OCI-LY7 (cell line): Measurements from ENCODE around the gene CSNK1G1. TPM values are rescaled to one million over a fixed set of nuclear protein-coding genes. Genes with fewer than 3 reads are reported as not detected.
"Not testable (repeated sequence)": the region's sequence is repeated elsewhere in the genome, so short reads cannot be mapped to it uniquely, and the experiment has no call there.

Source experiments
- BruUV-seq: library from RNA; stranded (reverse); fragments of 400-500 nt; replicated peaks from 2 replicates; lab custom pipeline; 2021; lab: Mats Ljungman, UMichigan
- CTCF ChIA-PET: fragments of 300-600 bp; sonication (Branson Sonifier 250); formaldehyde crosslinking; loops from one replicate; lab custom pipeline; 2022; ENCODE audit warnings: antibody characterized with exemption; ENCODE audit not compliant: unreplicated experiment; lab: Charles Lee
- POLR2A ChIA-PET: fragments of 300-600 bp; sonication (Branson Sonifier 250); formaldehyde crosslinking; loops from one replicate; lab custom pipeline; 2022; ENCODE audit warnings: antibody characterized with exemption; lab: Charles Lee
- DNase-seq: peaks from one replicate; pipeline ENCODE4 v3.0.0-alpha.2; 2015; ENCODE audit warnings: low spot score
- H2AFZ ChIP-seq: fragments of 200-600 bp; sonication (generic), shearing (Covaris generic); 2 replicates; pipeline ENCODE4 v1.6.1; 2014; ENCODE audit warnings: mild to moderate bottlenecking, antibody characterized with exemption, low read length, moderate library complexity
- H3K27ac ChIP-seq: fragments of 200-600 bp; sonication (generic); 2 replicates; pipeline ENCODE4 v1.5.1; 2014; ENCODE audit warnings: mixed run types, low read depth, mild to moderate bottlenecking, moderate library complexity, low read length, inconsistent platforms; ENCODE audit not compliant: poor library complexity, severe bottlenecking
- H3K36me3 ChIP-seq: fragments of 200-600 bp; sonication (generic); 2 replicates; pipeline ENCODE4 v1.6.1; 2014; ENCODE audit warnings: mild to moderate bottlenecking, antibody characterized with exemption, low read length, moderate library complexity, mixed read lengths; ENCODE audit not compliant: insufficient read depth
- H3K4me1 ChIP-seq: fragments of 200-600 bp; sonication (generic); 2 replicates; pipeline ENCODE4 v1.5.1; 2014; ENCODE audit warnings: mild to moderate bottlenecking, low read length; ENCODE audit not compliant: insufficient read depth, poor library complexity, severe bottlenecking
- H3K4me2 ChIP-seq: fragments of 200-600 bp; sonication (generic); 2 replicates; pipeline ENCODE4 v1.6.1; 2014; ENCODE audit warnings: mild to moderate bottlenecking, low read length
- H3K4me3 ChIP-seq: fragments of 200-600 bp; sonication (generic); 2 replicates; pipeline ENCODE4 v1.5.1; 2014; ENCODE audit warnings: mild to moderate bottlenecking, low read depth, low read length; ENCODE audit not compliant: poor library complexity, severe bottlenecking
- H3K79me2 ChIP-seq: fragments of 200-600 bp; sonication (generic); 2 replicates; pipeline ENCODE4 v1.6.1; 2016; ENCODE audit warnings: low read depth, mild to moderate bottlenecking, low read length, moderate library complexity, mixed read lengths; ENCODE audit not compliant: insufficient read depth
- H3K9me2 ChIP-seq: fragments of 200-600 bp; sonication (generic); 2 replicates; pipeline ENCODE4 v1.6.1; 2016; ENCODE audit warnings: mild to moderate bottlenecking, low read length, mixed read lengths; ENCODE audit not compliant: insufficient read depth
- H3K9me3 ChIP-seq: fragments of 200-600 bp; sonication (generic); 2 replicates; pipeline ENCODE4 v1.6.1; 2014; ENCODE audit warnings: mild to moderate bottlenecking, mixed run types, low read length, mixed read lengths
- H4K20me1 ChIP-seq: fragments of 200-600 bp; sonication (generic); 2 replicates; pipeline ENCODE4 v1.6.1; 2014; ENCODE audit warnings: mild to moderate bottlenecking, antibody characterized with exemption, low read length, moderate library complexity, mixed read lengths; ENCODE audit not compliant: insufficient read depth
- EZH2phosphoT487 ChIP-seq: fragments of 200-600 bp; sonication (generic); IDR thresholded peaks from 2 replicates; pipeline ENCODE4 v1.6.1; 2018; ENCODE audit warnings: low read depth, borderline replicate concordance, mild to moderate bottlenecking, mixed run types, antibody characterized with exemption, low read length, moderate library complexity, mixed read lengths
- intact Hi-C: fragments of 100-400 bp; cut with micrococcal nuclease; formaldehyde crosslinking; loops from one replicate; pipeline ENCODE4 v1.10.0; 2022; ENCODE audit not compliant: unreplicated experiment
- total RNA-seq, 2 experiments: library from RNA; depleted of rRNA in 1 of 2; stranded (reverse); fragments of >200 nt in 1 of 2; shearing (Covaris generic) in 1 of 2; gene quantifications; 2 replicates each; pipeline ENCODE4 v1.2.3, GENCODE V29; 2014 to 2022
- TF ChIP-seq, protein P1 (sequence below): fragments of 200-600 bp; sonication (generic); conservative IDR thresholded peaks from 2 replicates; pipeline ENCODE4 v1.5.1; 2014; ENCODE audit warnings: mild to moderate bottlenecking, antibody characterized with exemption, low read length, moderate library complexity, mixed read lengths

Gene CSNK1G1
- total RNA-seq, 2 experiments from 2014 or later = 8.8 to 14.1 TPM

DNA sequence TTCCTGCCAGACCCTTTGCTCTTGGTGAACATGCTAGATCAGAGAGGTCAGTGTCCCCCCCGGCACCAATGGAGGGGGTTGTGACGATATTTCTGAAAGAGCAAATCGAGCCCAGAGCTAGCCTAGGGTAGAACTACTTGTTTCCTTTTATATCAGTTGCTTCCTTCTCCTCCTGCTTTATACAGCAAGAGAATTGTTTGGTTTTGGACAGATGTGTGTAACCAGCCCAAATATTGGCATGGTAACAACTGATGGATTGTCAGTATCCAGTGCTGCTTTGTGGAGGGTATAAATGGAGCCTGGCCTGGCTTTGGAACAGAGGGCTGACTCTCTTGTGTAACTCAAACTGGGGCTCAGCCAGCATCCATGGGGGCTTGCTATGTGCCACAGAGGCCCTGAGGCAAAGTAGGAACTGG, 233.0 kb downstream of the CSNK1G1 start:
- Histone ChIP-seq H3K27ac (no peak overlapping the region), H3K4me3 (no peak overlapping the region), H3K4me2 (no peak overlapping the region), H3K36me3 (peaks cover 86% of the 10 kb centered on the region), H4K20me1 (no peaks in the 10 kb centered on the region), H3K4me1 (no peaks in the 10 kb centered on the region), H3K79me2 (no peaks in the 10 kb centered on the region), H3K9me3 (no peaks in the 10 kb centered on the region), H3K9me2 (no peaks in the 10 kb centered on the region), H2AFZ (no peak overlapping the region)
- ChIA-PET CTCF (no interaction called here), POLR2A (interaction anchor here (1.2 kb wide), 2 partner anchors 9 to 30 kb away, joined by 4 read pairs; no protein-coding TSS in a partner anchor)
- no peak for TF ChIP-seq EZH2phosphoT487
- TF ChIP-seq, protein P1, sequence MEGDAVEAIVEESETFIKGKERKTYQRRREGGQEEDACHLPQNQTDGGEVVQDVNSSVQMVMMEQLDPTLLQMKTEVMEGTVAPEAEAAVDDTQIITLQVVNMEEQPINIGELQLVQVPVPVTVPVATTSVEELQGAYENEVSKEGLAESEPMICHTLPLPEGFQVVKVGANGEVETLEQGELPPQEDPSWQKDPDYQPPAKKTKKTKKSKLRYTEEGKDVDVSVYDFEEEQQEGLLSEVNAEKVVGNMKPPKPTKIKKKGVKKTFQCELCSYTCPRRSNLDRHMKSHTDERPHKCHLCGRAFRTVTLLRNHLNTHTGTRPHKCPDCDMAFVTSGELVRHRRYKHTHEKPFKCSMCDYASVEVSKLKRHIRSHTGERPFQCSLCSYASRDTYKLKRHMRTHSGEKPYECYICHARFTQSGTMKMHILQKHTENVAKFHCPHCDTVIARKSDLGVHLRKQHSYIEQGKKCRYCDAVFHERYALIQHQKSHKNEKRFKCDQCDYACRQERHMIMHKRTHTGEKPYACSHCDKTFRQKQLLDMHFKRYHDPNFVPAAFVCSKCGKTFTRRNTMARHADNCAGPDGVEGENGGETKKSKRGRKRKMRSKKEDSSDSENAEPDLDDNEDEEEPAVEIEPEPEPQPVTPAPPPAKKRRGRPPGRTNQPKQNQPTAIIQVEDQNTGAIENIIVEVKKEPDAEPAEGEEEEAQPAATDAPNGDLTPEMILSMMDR = no peak
- intact Hi-C loops = no loop called here
- no TSS peak for BruUV-seq
- no peak for DNase-seq

DNA sequence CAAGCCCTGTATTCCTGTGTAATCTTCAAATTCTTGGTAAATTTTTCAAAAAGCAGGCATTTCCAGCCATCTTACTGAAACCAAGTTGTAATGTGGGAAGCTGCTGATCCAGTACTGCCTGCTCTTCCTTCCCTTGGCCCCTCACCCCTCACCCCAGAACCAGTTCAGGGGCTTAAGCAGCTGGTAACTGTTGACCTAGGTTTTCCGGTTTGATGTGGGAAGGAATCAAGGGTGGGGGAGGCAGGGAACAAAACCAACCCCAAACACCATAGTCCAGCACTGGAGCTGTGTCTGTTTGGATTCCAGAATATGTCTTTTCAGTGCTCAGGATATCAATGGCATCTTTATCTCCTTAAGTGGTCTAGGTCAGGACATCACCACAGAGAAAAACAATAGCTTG, 233.5 kb downstream of the CSNK1G1 start:
- no TSS peak for BruUV-seq
- H2AFZ ChIP-seq = no peak overlapping the region
- H3K36me3 ChIP-seq = peaks cover 86% of the 10 kb centered on the region
- intact Hi-C loops = no loop called here
- H3K4me1 ChIP-seq = no peaks in the 10 kb centered on the region
- H3K9me2 ChIP-seq = no peaks in the 10 kb centered on the region
- TF ChIP-seq, protein P1 = no peak
- TF ChIP-seq EZH2phosphoT487 = no peak
- H3K9me3 ChIP-seq = no peaks in the 10 kb centered on the region
- no peak for DNase-seq
- no peak overlapping the region for H3K4me2 ChIP-seq
- no peaks in the 10 kb centered on the region for H4K20me1 ChIP-seq
- no peak overlapping the region for H3K4me3 ChIP-seq
- POLR2A ChIA-PET = interaction anchor here (0.6 to 1.2 kb wide), 4 partner anchors 10 to 142 kb away, joined by 3 to 4 read pairs (median 4); no protein-coding TSS in a partner anchor
- CTCF ChIA-PET = no interaction called here
- no peaks in the 10 kb centered on the region for H3K79me2 ChIP-seq
- H3K27ac ChIP-seq = no peak overlapping the region

DNA sequence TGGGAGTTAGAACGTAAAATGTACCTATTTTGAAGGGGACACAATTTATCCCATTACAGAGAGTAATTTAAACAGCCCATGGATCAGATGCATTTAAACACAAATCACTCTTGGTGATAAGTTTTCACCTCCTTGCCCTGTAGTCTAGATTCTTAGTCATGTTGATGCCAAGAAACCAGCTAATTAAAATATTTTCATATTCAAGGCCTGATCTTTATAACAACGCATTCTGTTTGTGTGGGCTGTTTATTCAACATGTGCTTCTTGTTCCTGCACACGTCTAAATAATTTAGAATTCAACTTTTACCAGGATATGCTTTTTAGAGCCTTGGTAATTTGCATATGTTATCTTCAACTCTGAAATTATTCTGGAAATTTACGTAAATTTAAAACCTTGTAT, 234.4 kb downstream of the CSNK1G1 start:
- H3K9me2 ChIP-seq = no peaks in the 10 kb centered on the region
- H4K20me1 ChIP-seq = no peaks in the 10 kb centered on the region
- H3K27ac ChIP-seq = no peak overlapping the region
- H3K36me3 ChIP-seq = peaks cover 86% of the 10 kb centered on the region
- DNase-seq = no peak
- H3K4me3 ChIP-seq = no peak overlapping the region
- H3K4me1 ChIP-seq = no peaks in the 10 kb centered on the region
- no peaks in the 10 kb centered on the region for H3K9me3 ChIP-seq
- ChIA-PET POLR2A (interaction anchor here (0.6 to 1.2 kb wide), 2 partner anchors 9 to 141 kb away, joined by 3 read pairs; no protein-coding TSS in a partner anchor), CTCF (no interaction called here)
- no peaks in the 10 kb centered on the region for H3K79me2 ChIP-seq
- H3K4me2 ChIP-seq = no peak overlapping the region
- H2AFZ ChIP-seq = no peak overlapping the region
- intact Hi-C loops = no loop called here
- TF ChIP-seq, protein P1 = no peak
- TF ChIP-seq EZH2phosphoT487 = no peak
- no TSS peak for BruUV-seq

DNA sequence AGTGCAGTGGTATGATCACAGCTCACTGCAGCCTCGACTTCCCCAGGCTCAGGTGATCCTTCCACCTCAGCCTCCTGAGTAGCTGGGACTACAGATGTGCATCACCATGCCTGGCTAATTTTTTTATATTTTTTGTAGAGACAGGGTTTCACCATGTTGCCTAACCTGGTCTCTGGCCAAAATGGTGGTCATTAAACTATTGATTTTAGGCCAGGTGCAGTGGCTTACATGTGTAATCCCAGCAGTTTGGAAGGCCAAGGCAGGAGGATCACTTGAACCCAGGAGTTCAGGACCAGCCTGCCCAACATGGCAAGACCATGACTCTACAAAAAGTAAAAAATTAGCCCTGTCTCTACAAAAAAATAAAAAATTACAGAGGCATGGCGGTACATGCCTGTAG, 235.7 kb downstream of the CSNK1G1 start:
- H3K4me1 ChIP-seq, H2AFZ ChIP-seq, DNase-seq, intact Hi-C loops, CTCF ChIA-PET, H3K79me2 ChIP-seq, H4K20me1 ChIP-seq, H3K9me3 ChIP-seq, H3K4me2 ChIP-seq, BruUV-seq, H3K9me2 ChIP-seq, H3K27ac ChIP-seq, H3K4me3 ChIP-seq: not testable (repeated sequence)
- H3K36me3 ChIP-seq = peaks cover 91% of the 10 kb centered on the region
- POLR2A ChIA-PET = interaction anchor here (0.6 to 0.7 kb wide), 3 partner anchors 10 to 56 kb away, joined by 3 to 4 read pairs (median 3); no protein-coding TSS in a partner anchor
